GM12874 (cell line): ENCODE results near the gene CDCA4.

Source experiments
- CTCF ChIP-seq: IDR thresholded peaks from 2 replicates; pipeline ENCODE4 v1.5.1; 2011; ENCODE audit warnings: low read depth, mild to moderate bottlenecking, control low read depth, low read length, moderate library complexity; ENCODE audit not compliant: insufficient read depth

CDCA4 gene

GRCh38 chr14:105020815-105021655 is at the start of gene CDCA4:
Gene CDCA4 (minus strand): TSS chr14:105021083. CDS start chr14:105011929, 9,154 bp downstream.
- no peak for TF ChIP-seq CTCF

DNA sequence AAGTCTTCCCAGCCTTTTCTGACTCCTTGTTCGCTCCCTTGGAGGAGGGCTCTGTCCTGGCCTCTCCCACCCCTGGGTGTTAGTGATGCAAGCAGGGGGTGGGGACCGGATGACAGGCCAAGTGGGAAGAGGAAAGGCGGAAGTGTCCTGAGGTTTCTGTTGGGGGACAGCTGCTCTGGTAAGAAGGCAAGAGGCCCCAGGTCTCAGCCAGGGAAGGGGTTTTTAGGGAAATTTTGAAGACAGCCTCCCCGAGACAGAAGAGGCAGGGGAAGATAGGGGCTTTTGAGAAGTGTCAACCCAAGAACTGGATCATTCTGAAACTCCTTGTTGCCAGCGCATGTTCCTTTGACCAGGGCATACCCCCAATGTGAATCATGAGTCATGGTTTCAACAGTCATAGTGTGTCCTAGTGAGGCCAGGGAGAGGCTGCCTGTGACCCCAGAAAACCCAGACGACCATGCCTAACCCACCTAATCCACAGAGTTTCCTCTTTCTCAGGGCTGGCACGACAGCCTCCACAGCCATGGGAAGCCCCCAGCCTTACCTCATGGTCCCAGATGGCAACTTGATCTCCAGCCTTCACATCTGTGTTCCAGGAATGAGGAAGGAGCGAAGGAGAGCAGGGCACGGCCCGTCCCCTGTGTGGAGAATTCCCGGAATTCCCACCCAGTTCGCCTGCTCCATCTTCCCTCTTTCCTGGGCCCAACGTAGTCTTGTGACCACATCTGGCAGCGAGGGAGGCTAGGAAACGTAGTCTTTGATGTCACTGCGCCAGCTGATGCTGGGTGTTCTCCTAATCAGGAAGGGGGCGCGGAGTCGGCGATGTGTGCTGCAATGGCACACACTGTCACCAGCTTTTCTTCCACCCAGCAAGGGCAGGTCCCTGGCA is 49.2 kb upstream of the CDCA4 start:
- no peak for TF ChIP-seq CTCF

DNA sequence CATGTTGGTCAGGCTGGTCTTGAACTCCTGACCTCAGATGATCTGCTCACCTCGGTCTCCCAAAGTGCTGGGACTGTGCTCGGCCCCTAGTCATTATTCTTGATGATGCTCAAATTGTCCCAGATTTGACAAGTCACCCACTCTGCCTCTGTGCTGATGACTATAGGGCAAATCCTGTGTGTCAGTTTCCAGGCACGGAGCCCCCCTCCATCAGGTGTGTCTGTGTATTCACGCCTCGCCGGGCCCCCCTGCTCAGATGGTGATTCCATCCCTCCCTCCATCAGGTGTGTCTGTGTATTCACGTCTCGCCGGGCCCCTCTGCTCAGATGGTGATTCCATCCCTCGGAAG is 48.6 kb upstream of the CDCA4 start:
- TF ChIP-seq CTCF, result no peak

GRCh38 chr14:105068818-105069217 is 47.9 kb upstream of the CDCA4 start:
- TF ChIP-seq CTCF, result no peak

GRCh38 chr14:105067969-105068301 is 47.1 kb upstream of the CDCA4 start:
- no peak for TF ChIP-seq CTCF

- TF ChIP-seq CTCF, result no peak
These were observed 46.5 kb upstream of the CDCA4 start for GRCh38 chr14:105067140-105067968.
